Measurements from ENCODE around the gene TBC1D28. TPM values are rescaled to one million over a fixed set of nuclear protein-coding genes. Genes with fewer than 3 reads are reported as not detected.

TBC1D28 gene
- not detected in 5 replicates for total RNA-seq (2022; extraction: Qiagen RNA extraction)

GRCh38 chr17:18644291-18644690, at the start of gene TBC1D28:
TBC1D28 (minus strand) TSS chr17:18644391; CDS start chr17:18641352, 3,039 bp downstream.

GRCh38 chr17:18681767-18682571, 37.8 kb upstream of the TBC1D28 start, which contains the start of gene FOXO3B:
FOXO3B (minus strand) TSS chr17:18682314; CDS start chr17:18681651, 663 bp downstream.

Other genes with a start within 250 kb of the TBC1D28 start
- gene LGALS9C, start 167.6 kb downstream of the TBC1D28 start, total RNA-seq (2022; extraction: Qiagen RNA extraction) = not detected in 5 replicates
- gene FOXO3B, start 37.9 kb upstream of the TBC1D28 start, total RNA-seq (2022; extraction: Qiagen RNA extraction) = 2.9 to 4.2 TPM (median 3.6 TPM) in 5 replicates
- 0.82 to 1.1 TPM (median 0.95 TPM) in 5 replicates for gene FBXW10, start 99.7 kb upstream of the TBC1D28 start, total RNA-seq (2022; extraction: Qiagen RNA extraction)
- gene TVP23B, start 136.8 kb upstream of the TBC1D28 start, total RNA-seq (2022; extraction: Qiagen RNA extraction) = 56.8 to 75.7 TPM (median 59.4 TPM) in 5 replicates
- 37.7 to 41.1 TPM (median 38.7 TPM) in 5 replicates for gene PRPSAP2, start 213.7 kb upstream of the TBC1D28 start, total RNA-seq (2022; extraction: Qiagen RNA extraction)

Measured in A549 treated with AZD2906 at 1 μM for 4 hours (cell line).